Suppressor macrophage (primary cell): Measurements from ENCODE around the gene RPL22.

Experiments
- DNase-seq, 4 experiments: peaks; one replicate each; pipeline ENCODE4 v3.0.0-alpha.2; 2020 to 2022

The RPL22 gene

GRCh38 chr1:6151291-6151822 lies 48.0 kb downstream of the RPL22 start:
- no peak for DNase-seq

DNA sequence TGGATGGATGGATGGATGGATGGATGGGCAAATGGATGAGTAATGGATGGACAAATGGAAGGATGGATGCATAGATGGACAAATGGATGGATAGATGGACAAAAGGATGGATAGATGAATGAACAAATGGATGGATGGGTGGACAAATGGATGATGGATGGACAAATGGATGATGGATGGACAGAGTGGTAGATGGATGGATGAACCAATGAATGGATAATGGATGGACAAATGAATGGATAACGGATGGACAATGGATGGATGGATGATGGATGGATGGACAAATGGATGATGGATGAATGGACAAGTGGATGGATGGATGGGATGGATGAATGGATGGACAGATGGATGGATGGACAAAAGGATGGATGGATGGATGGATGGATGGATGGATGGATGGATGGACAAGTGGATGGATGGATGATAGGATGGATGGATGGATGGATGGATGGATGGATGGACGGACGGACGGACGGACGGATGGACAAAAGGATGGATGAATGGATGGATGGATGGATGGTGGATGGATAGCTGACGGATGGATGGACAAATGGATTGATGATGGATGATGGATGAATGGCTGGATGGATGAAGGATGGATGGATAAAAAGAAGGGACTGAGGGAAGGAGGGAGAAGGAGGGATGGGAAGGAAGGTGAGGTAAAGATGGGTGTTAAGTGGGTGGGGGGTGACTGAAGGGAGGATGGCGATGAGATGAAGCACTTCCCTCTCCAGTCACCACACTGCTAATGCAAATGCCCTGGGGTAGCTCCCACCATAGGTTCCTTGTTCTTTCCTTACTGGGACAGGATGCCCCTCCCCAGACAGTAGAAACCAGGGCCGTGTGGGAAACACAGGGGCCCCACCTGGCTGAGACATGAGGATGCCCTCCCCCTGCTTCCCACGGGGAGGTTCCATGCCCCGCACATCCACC lies 49.1 kb downstream of the RPL22 start:
- DNase-seq: no peak

DNA sequence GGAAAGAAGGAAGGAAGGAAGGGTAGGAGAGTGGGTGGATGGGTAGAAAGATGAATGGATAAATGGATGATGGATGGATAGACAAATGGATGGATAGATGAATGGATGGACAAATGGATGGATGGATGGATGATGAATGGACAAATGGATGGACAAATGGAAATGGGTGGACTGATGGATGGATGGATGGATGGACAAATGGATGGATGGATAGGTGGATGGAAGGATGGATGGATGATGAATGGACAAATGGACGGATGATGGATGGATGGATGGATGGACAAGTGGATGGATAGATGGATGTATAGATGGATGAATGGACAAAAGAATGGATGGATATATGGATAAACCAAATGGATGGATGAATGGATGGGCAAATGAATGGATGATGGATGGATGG lies 49.8 kb downstream of the RPL22 start:
- no peak for DNase-seq

- DNase-seq: peak; percentile 55 to 80 (median 70)
These were observed 50.7 kb downstream of the RPL22 start for GRCh38 chr1:6148497-6149241.

DNA sequence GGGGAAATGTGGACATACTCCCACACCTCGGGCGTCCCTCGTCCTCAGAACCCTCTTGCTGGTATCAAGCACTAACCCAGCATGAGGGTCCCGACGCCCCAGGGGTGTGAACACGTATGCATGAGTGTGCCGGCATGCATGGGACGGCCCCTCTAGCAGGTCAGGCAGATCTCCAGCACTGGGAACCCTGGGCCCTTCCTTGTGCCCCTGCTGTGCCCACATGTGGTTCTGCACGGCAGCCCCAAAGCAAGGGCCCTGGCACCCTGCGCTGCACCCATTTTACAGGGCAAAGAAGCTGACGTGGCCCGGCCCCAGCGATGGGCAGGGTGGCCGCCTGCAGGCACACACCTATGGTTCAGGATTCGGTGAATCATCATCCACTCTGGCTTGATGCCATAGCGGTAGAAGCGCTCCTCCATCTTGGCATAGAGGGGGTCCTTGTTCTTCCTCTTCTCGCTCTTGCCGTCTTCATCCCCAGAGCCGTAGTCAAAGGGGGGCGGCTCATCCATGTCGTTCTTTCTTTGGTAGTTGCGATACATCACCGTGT lies 53.5 kb downstream of the RPL22 start:
- DNase-seq: no peak

GRCh38 chr1:6145396-6145750 lies 54.0 kb downstream of the RPL22 start:
- no peak for DNase-seq

DNA sequence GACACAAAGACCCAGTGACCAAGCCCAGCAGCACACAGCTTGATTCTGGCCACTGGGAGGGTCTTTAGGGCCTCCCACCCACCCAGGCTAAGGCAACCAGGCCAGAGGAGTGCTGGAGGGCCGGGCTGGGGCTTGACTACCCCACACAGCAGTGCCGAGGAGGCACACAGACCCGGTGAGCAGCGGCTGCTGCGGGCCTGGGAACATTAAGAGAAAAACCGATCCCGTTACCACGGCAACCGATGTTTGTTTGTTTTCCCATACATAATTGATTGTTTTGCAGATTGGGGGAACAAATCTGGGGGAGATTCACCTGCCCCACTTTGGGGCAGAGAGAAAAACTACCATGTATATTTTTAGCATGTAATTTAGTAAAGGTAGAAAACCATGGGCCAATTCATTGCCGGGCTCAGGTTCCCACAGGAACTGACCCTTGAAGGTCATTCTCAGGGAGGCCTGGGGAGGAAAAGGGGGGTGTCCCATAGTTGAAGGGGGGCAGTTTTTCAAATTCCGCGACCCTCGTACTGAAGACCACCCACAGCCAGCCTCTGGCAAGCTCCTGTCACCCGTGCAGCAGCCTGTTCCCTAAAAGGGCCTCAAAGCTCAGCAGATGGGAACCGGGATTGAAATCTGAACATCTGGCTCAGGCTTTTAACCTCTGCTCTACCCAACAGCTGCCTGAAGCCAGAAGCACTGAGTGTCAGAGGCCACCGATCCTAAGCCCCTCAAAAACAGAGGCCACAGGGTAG lies 54.6 kb downstream of the RPL22 start:
- no peak for DNase-seq

- no peak for DNase-seq
These were observed 55.2 kb downstream of the RPL22 start for GRCh38 chr1:6144175-6144574.

DNA sequence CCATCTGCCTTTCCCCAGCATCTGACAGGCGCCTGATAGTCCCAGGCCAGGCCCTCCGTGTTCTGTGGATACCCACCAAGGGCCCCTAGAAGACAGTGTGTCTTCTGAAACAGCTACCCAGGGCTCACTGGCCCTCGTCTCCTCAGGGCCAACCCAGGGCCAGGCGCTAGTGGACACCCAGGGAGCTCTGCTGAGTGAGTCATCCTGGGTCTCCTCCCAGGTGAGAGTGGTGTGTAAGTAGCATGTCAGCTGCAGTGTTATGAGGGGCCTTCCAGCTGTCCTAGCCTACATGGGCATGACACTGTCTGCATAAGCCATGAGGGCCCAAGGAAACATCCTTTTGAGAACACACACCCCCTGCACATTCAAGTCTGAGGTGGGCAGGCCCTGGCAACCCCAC lies 56.0 kb downstream of the RPL22 start:
- no peak for DNase-seq

DNA sequence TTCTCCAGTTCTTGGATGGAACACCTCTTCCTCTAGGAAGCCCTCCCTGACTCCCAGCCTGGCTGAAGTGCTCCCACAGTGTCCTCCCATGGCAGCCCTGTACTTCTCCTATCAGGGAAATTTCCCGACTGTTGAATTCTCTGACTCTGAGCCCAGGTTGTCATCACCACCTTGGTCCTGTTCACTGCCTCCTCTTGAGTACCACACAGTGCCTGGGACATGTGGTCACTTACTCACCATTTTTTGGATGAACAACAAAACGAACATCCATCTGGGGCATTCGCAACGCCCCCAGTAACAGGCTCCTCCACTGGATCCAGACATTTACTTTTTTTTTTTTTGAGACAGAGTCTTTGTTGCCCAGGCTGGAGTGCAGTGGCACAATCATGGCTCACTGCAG lies 56.7 kb downstream of the RPL22 start:
- DNase-seq: no peak

- no peak for DNase-seq
These were observed 57.3 kb downstream of the RPL22 start for GRCh38 chr1:6142036-6142621.

DNA sequence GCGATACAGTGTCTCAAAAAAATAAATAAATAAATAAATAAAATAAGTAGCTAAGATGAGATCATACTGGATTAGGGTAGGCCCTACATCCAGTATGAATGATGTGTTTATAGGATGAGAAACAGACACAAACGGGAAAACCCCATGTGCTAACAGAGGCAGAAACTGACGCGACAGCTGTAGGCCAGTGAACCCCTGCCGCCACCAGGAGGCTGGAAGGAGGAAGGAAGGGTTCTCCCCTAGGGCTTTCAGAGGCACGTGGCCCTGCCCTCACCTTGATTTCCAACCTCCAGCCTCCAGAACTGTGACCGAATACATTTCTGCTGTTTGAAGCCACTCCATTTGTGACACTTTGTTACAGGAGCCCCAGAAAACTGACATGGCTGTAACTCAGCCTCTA lies 57.8 kb downstream of the RPL22 start:
- peak; percentile 8 to 40 (median 18) for DNase-seq

DNA sequence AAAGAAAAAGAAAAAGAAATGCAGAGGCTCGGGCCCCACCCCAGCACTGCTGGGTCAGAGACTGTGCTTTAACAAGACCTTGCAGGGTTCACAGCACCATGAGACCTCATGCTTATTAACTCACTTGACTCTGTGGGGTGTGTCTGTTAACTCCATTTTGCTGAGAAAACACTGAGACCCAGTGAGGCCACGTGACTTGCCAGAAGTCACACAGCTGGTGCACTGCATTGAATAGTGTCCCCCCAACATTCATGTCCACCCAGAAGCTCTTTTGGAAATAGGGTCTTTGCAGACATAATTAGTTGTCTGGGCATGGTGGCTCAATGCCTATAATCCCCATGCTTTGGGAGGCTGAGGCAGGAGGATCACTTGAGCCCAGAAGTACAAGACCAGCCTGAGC lies 59.0 kb downstream of the RPL22 start:
- DNase-seq: no peak

GRCh38 chr1:6137758-6138157 lies 61.6 kb downstream of the RPL22 start:
- no peak for DNase-seq

- DNase-seq: no peak
These were observed 62.7 kb downstream of the RPL22 start for GRCh38 chr1:6136516-6137220.
